Activated naive CD4-positive, alpha-beta T cell treated with anti-CD3 and anti-CD28 coated beads for 36 hours (primary cell): ENCODE measurements around the gene CCDC40. TPM values are rescaled to one million over a fixed set of nuclear protein-coding genes. Genes with fewer than 3 reads are reported as not detected.

Experiments
- CTCF ChIA-PET: fragments of 350-600 bp; sonication (Branson Sonifier 250); formaldehyde crosslinking; loops from one replicate; lab custom pipeline; 2021; ENCODE audit warnings: antibody characterized with exemption; lab: Charles Lee
- DNase-seq: peaks from one replicate; pipeline ENCODE4 v3.0.0-alpha.2; 2020
- H3K27ac Mint-ChIP-seq: one replicate; pipeline ENCODE4 v1.8.0; 2021; ENCODE audit warnings: mild to moderate bottlenecking, mixed read lengths
- H3K27me3 Mint-ChIP-seq: one replicate; pipeline ENCODE4 v1.8.0; 2021; ENCODE audit warnings: low read depth, mixed read lengths
- H3K36me3 Mint-ChIP-seq: one replicate; pipeline ENCODE4 v1.8.0; 2021; ENCODE audit warnings: low read depth, mixed read lengths
- H3K4me1 Mint-ChIP-seq: one replicate; pipeline ENCODE4 v1.8.0; 2021; ENCODE audit warnings: low read depth, mixed read lengths
- H3K4me3 Mint-ChIP-seq: one replicate; pipeline ENCODE4 v1.8.0; 2021; ENCODE audit warnings: mild to moderate bottlenecking, moderate library complexity, mixed read lengths
- H3K9me3 Mint-ChIP-seq: one replicate; pipeline ENCODE4 v1.8.0; 2021; ENCODE audit warnings: mixed read lengths
- intact Hi-C: fragments of 100-400 bp; cut with micrococcal nuclease; formaldehyde crosslinking; loops from one replicate; pipeline ENCODE4 v1.15.1; 2023
- total RNA-seq, 2 experiments: library from RNA; stranded (reverse); gene quantifications; one replicate each; pipeline ENCODE4 v1.2.3, GENCODE V29; 2021

Gene CCDC40
- total RNA-seq, 2 experiments from 2014 or later = 0.32 TPM; not detected in 1

DNA sequence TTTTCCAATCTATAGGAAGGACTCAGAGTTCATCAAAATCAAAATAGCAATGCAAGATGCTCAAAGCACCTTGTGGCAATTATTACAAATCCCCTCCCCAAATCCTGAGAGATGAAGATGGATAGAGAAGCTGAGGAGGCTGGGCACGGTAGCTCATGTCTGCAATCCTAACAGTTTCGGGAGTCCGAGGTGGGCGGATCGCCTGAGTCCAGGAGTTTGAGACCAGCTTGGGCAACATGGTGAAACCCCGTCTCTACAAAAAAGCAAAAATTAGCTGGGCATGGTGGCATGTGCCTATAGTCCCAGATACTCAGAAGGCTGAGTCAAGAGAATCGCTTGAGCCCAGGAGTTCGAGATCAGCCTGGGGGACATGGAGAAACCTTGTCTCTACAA is 9.4 kb upstream of the CCDC40 start:
- H3K4me1 Mint-ChIP-seq = no peaks in the 10 kb centered on the region
- DNase-seq = no peak
- CTCF ChIA-PET = interaction anchor here (1.3 to 1.8 kb wide), 2 partner anchors 19 kb away, joined by 3 to 7 read pairs; no protein-coding TSS in a partner anchor
- H3K36me3 Mint-ChIP-seq = no peaks in the 10 kb centered on the region
- no peak overlapping the region for H3K27ac Mint-ChIP-seq
- no peak overlapping the region for H3K4me3 Mint-ChIP-seq
- intact Hi-C loops = no loop called here
- H3K27me3 Mint-ChIP-seq = no peaks in the 10 kb centered on the region
- H3K9me3 Mint-ChIP-seq = no peaks in the 10 kb centered on the region

DNA sequence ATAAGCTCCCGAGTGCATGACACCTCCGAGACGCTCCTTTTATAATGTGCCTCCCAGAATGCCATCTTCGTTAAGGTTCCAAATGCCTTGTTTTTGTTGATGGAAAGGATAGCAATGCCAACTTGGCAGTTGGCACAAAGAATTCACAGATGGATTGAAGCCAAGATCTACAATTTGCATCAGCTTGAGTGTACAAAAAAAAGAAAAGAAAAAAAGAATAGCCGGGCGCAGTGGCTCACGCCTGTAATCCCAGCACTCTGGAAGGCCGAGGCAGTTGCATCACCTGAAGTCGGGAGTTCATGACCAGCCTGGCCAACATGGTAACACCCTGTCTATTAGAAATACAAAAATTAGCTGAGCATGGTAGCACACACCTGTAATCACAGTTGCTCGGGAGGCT is 8.4 kb upstream of the CCDC40 start:
- no peaks in the 10 kb centered on the region for H3K27me3 Mint-ChIP-seq
- H3K27ac Mint-ChIP-seq = no peak overlapping the region
- intact Hi-C loops = no loop called here
- no peaks in the 10 kb centered on the region for H3K9me3 Mint-ChIP-seq
- DNase-seq = no peak
- H3K4me3 Mint-ChIP-seq = no peak overlapping the region
- CTCF ChIA-PET = interaction anchor here (1.8 kb wide), 1 partner anchor 20 kb away, joined by 7 read pairs; no protein-coding TSS in a partner anchor
- H3K36me3 Mint-ChIP-seq = no peaks in the 10 kb centered on the region
- no peaks in the 10 kb centered on the region for H3K4me1 Mint-ChIP-seq

DNA sequence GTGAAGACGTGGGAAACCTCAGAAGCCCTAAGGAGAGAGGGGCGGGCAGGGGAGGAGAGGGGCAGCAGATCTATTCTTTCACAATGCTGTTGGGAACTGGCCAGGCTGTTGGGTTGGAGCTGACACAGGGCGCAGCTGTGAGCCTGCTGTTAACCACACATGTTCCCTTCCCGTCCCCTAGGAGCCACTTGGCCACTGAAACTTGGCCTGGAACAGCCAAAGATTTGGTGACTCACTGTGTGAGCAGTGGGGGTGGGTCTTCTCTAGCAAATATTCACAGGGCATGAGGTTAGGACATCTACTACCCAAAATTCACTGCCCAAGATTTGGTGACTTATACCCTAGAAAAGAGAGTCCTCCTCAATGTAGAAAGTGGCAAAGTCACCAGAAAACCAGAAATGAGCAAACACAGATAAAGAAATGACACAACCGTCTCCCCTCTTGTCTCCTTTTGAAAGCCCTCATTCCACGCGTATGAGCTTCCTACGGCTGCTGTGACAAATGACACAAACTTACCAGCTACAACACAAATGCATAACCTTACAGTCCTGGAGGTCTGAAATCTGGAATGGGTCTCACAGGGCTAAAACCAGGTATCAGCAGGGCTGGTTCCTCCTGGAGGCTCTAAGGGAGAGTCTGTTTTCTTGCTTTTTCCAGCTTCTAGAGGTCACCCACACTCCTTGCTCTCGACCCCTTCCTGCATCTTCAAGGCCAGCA is 7.0 kb upstream of the CCDC40 start:
- CTCF ChIA-PET = no interaction called here
- Mint-ChIP-seq H3K4me3 (no peak overlapping the region), H3K27ac (no peak overlapping the region), H3K27me3 (peaks cover 4% of the 10 kb centered on the region), H3K9me3 (no peaks in the 10 kb centered on the region), H3K4me1 (no peaks in the 10 kb centered on the region), H3K36me3 (no peaks in the 10 kb centered on the region)
- DNase-seq = no peak
- intact Hi-C loops = no loop called here

DNA sequence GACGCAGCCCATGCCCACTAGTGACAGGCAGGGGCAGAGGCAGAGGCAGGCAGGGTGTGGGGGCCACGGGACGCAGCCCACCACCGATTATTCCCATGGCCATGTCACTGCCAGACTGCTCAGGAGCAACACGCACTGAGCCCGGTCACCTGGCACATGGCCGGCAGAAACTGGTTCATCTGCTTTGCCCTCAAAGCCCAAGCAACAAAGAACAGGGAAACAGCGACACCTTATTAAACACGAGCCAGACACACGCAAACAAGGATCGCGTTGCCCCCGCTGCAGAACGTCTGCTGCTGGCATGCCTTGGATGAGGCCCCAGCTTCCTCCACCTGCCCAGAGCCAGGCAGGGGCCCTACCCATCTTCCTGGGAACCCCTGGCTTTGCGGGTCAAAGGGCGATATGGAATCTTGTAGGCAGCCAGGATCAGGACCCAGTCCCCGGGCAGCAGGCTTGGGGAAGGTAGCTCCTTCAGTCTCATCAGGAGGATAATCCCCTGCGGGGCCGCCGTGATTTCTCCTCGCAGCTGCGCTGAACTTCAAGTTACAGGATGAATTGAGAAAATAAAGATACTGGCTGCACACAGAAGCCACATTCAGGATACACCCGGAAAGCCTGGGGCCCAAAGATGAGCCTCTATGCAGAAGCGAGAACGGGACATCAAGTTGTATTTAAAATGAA is 5.6 kb upstream of the CCDC40 start:
- DNase-seq = no peak
- no peak overlapping the region for H3K4me3 Mint-ChIP-seq
- intact Hi-C loops = no loop called here
- no peaks in the 10 kb centered on the region for H3K9me3 Mint-ChIP-seq
- CTCF ChIA-PET = no interaction called here
- peaks cover 13% of the 10 kb centered on the region for H3K27me3 Mint-ChIP-seq
- H3K27ac Mint-ChIP-seq = no peak overlapping the region
- H3K36me3 Mint-ChIP-seq = no peaks in the 10 kb centered on the region
- peaks cover 7% of the 10 kb centered on the region for H3K4me1 Mint-ChIP-seq

DNA sequence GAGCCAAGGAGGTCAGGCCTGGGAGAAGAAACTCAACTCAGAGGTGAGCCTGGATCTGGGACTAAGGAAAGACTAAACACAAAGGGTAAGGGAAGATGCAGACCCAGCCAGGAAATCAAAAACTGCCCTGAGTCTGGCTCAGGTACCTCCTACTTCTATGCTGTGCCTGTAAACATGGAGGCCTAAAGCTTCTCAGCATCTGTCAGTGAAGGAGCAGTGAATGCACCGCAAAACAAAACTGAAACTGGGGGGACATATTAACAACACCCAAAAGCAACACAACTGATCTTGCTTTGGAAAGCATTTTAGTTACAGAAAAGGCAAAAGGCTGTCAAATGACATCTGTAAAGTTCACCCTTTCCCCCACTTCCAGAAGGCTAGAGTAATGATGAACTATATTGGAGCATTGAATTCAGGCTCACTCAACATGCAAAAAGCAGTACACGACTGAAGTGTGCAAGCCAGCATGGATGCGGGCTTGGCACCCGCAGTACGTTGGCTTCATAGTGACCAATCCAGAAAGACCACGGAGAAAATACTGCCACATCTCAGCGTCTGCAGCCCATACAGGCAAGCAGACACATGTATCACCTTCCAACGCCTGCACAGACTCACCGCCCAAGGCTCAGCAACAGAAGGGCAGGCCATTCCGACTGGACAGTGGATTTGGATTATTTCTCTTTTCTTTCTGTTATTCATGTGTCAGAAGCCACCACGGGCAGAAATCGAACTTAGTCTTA is 4.6 kb upstream of the CCDC40 start:
- CTCF ChIA-PET = no interaction called here
- intact Hi-C loops = no loop called here
- Mint-ChIP-seq H3K4me3 (no peak overlapping the region), H3K27me3 (peaks cover 13% of the 10 kb centered on the region), H3K9me3 (no peaks in the 10 kb centered on the region), H3K4me1 (peaks cover 7% of the 10 kb centered on the region), H3K36me3 (no peaks in the 10 kb centered on the region), H3K27ac (no peak overlapping the region)
- no peak for DNase-seq

DNA sequence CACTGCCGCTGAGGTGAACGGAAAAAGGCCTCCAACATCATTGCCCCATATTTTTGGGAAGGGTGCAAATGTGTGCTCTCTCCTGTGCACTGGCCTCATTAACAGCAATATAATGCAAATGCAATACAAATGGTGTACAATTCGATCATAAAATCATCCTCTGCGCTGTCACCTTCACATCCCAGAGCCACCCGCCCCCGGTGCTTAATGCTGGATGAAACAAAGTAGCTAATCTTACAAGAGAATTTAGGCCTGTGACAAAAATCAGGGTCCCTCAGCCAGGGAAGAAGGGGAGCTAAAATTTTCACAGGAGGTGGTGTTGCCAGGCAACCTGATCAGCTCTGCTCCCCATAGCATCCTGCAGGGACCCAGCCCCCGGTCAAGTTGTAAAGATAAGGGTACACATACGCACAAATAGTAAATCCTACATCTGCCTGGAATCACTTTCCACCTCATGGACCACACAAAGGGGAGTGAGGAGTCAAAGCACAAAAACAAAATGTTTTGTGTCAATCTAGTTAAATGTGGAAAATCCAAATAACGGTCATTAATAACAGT is 3.7 kb upstream of the CCDC40 start:
- H3K27me3 Mint-ChIP-seq = peaks cover 15% of the 10 kb centered on the region
- intact Hi-C loops = no loop called here
- H3K36me3 Mint-ChIP-seq = no peaks in the 10 kb centered on the region
- H3K4me1 Mint-ChIP-seq = peaks cover 9% of the 10 kb centered on the region
- CTCF ChIA-PET = no interaction called here
- H3K9me3 Mint-ChIP-seq = no peaks in the 10 kb centered on the region
- H3K27ac Mint-ChIP-seq = no peak overlapping the region
- no peak overlapping the region for H3K4me3 Mint-ChIP-seq
- no peak for DNase-seq

DNA sequence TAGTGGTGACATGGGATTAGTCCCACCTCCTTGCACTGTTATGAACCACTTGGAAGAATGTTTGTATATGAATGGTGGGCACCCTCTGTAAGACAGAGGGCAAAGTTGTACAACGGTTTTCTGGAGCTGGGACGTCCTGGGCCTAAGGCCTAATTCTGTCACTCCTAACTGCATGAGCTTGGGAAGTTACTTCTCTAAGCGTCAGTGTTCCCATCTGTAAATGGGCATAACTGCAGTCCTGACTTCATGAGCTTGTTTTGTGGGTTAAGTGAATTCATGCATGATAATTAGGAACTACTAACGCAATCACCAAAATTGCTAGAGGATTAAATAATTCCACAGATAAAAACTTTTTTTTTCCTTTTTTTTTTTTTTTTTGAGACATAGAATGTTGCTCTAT is 2.6 kb upstream of the CCDC40 start:
- H3K9me3 Mint-ChIP-seq = no peaks in the 10 kb centered on the region
- peaks cover 9% of the 10 kb centered on the region for H3K4me1 Mint-ChIP-seq
- H3K27me3 Mint-ChIP-seq = peaks cover 19% of the 10 kb centered on the region
- H3K36me3 Mint-ChIP-seq = no peaks in the 10 kb centered on the region
- H3K4me3 Mint-ChIP-seq = no peak overlapping the region
- H3K27ac Mint-ChIP-seq = no peak overlapping the region
- intact Hi-C loops = no loop called here
- DNase-seq = no peak
- CTCF ChIA-PET = interaction anchor here (0.6 to 1.4 kb wide), 6 partner anchors 16 to 46 kb away, joined by 3 to 8 read pairs (median 4); no protein-coding TSS in a partner anchor

DNA sequence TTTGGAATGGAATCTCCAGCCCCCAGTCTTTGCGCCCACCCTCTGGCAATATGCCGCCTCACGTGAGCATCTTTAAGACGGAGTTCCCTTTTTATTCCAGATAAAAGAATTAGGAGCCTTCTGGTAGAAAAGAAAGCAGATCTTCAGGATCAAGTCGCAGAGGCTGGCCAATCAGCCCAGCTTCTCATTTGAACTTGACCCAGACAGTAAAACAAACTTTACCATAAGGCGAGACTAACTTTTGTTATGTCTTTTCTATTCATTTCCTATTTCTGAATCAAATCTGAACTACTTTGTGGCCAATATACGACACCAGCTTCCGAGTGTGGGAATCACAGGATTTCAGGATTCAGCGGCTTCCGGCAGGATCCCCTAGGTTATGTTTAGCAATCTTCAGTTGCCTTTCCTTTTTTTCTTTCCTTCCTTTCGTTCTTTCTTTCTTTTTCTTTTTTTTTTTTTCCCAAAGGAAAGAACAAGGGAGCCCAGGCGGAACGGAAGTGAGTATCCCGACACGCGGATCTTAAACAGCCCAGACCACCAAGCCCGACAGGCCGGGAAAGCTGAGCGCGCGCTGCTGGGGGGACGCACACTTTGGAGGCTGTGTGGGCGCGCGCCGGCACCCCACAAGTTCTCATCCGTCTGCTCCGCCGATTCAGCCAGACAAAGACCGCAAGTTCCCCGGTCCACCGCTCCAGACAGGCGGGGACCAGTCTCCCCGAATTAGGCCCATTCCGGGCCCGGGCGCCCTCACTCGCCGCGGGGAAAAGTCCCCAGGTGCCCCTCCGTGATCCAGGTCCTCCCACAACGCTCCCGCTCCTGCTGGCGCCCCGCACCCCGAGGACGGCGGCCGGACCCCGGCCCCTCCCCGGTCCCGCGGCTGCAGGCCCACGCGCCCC is 1.4 kb upstream of the CCDC40 start:
- intact Hi-C loops = no loop called here
- DNase-seq = peak; percentile 50
- H3K4me1 Mint-ChIP-seq = peaks cover 9% of the 10 kb centered on the region
- H3K27ac Mint-ChIP-seq = no peak overlapping the region
- H3K27me3 Mint-ChIP-seq = peaks cover 20% of the 10 kb centered on the region
- H3K9me3 Mint-ChIP-seq = no peaks in the 10 kb centered on the region
- no peaks in the 10 kb centered on the region for H3K36me3 Mint-ChIP-seq
- H3K4me3 Mint-ChIP-seq = peak overlapping the region; percentile 81
- CTCF ChIA-PET = interaction anchor here (0.7 to 1.4 kb wide), 4 partner anchors 29 to 66 kb away, joined by 3 to 8 read pairs (median 3); partner anchors contain the start of gene GAA

DNA sequence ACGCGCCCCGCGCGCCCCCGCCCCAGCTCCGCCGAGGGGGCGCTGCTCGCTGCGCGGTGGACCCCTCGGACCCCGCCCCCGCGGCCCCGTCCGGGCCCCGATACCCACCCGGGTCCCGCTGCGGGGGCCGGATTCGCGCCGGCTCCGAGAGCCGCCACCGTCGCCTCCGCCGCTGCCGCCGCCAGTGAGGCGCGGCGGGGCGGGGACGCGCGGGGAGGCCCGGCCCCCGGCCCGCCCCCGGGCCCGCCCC is 830 bp upstream of the CCDC40 start, which contains the start of gene TBC1D16:
TBC1D16 (minus strand) TSS at position 186 of the 250 bp plus-strand sequence. CDS start 22,325 bp downstream, outside the sequence.
- intact Hi-C loops = no loop called here
- H3K4me1 Mint-ChIP-seq = peaks cover 9% of the 10 kb centered on the region
- H3K9me3 Mint-ChIP-seq = no peaks in the 10 kb centered on the region
- no peaks in the 10 kb centered on the region for H3K36me3 Mint-ChIP-seq
- H3K27me3 Mint-ChIP-seq = peaks cover 20% of the 10 kb centered on the region
- H3K4me3 Mint-ChIP-seq = peak within 1 kb of the TSS; percentile 81
- no peak within 1 kb of the TSS for H3K27ac Mint-ChIP-seq
- CTCF ChIA-PET = no interaction called here
- DNase-seq = no peak

DNA sequence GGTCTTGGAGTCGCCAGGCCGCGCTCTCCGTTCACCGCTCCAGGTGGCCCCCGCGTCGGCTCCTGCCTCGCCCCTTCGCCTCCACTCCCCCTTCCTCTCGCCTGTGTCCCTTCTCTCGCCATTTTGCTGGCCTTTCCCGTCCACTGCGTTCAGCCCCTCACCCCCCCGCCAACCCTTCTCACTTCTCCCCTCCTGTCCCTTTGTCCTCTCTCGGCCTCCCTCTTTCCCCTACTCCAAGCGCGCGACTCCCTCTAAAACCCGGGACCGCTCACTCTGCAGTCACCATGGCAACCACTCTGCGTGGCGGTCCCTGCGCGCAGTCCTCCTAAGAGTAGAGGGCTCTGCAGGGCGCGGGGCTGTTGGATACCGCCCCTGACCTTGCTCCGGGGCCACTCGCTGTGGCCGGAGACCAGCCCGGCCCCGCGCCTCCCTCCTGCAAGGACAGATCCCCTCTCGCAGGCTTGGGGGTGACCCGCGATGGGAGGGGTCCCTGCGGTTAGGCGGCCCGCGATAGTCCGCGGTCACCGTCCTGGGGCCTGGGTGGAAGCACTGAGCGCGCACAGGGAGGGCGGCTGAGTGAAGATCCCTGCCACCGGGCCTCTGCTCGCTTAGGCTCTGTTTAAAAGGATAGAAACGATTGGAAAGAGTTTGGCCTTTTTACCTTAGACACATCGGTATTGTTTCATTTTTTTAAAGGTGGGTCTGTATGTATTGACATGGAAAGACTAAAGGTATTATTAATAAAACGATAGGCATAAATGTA is 454 bp downstream of the CCDC40 start:
- H3K4me1 Mint-ChIP-seq = peaks cover 9% of the 10 kb centered on the region
- intact Hi-C loops = no loop called here
- no peaks in the 10 kb centered on the region for H3K36me3 Mint-ChIP-seq
- no peak overlapping the region for H3K27ac Mint-ChIP-seq
- CTCF ChIA-PET = no interaction called here
- H3K9me3 Mint-ChIP-seq = no peaks in the 10 kb centered on the region
- peak overlapping the region; percentile 80 for H3K4me3 Mint-ChIP-seq
- DNase-seq = peak; percentile 18
- H3K27me3 Mint-ChIP-seq = peaks cover 20% of the 10 kb centered on the region

DNA sequence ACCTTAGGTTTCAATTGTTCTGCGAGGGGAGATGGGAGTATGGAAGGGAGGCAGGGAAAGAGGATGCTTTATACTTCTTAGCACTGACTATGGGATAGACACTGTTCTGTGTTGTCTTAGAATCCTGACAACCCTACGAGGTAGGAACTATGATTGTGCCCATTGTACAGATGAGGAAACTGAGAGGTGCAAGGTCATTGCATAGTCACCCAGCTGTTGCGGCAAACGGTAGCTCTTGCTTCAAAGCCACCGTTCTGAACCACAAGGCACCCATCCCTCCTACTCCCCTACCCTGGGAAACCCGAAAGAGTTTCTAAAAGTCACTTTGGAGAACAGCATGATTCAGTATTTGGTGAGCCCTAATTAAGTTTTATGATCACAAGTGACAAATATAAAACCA is 7.5 kb downstream of the CCDC40 start:
- intact Hi-C loops = no loop called here
- Mint-ChIP-seq H3K36me3 (no peaks in the 10 kb centered on the region), H3K9me3 (no peaks in the 10 kb centered on the region), H3K27me3 (peaks cover under 1% of the 10 kb centered on the region), H3K4me3 (no peak overlapping the region), H3K4me1 (no peaks in the 10 kb centered on the region), H3K27ac (no peak overlapping the region)
- DNase-seq = no peak
- CTCF ChIA-PET = no interaction called here
